GM10248 (cell line): ENCODE data around the gene ITCH.
"Not testable (repeated sequence)": the region's sequence is repeated elsewhere in the genome, so short reads cannot be mapped to it uniquely, and the experiment has no call there.

Experiments used
- CTCF ChIA-PET: fragments of 300-600 bp; sonication (Branson Sonifier 250); formaldehyde crosslinking; extraction: SDS; loops from one replicate; lab custom pipeline; 2021; ENCODE audit warnings: antibody characterized with exemption; lab: Yijun Ruan, JAX
- POLR2A ChIA-PET: fragments of 350-650 bp; sonication (Branson Sonifier 250); formaldehyde crosslinking; extraction: SDS; loops from one replicate; lab custom pipeline; 2020; ENCODE audit warnings: antibody characterized with exemption; lab: Yijun Ruan, JAX
- DNase-seq: peaks from one replicate; pipeline ENCODE4 v3.0.0; 2012; ENCODE audit errors: extremely low spot score
- CTCF ChIP-seq: IDR thresholded peaks from 2 replicates; pipeline ENCODE4 v1.5.1; 2012; ENCODE audit warnings: mild to moderate bottlenecking, low read depth; ENCODE audit errors: extremely low read depth, missing control alignments, control extremely low read depth

The ITCH gene

GRCh38 chr20:34407962-34408474, 44.9 kb downstream of the ITCH start:
- no peak for TF ChIP-seq CTCF
- no peak for DNase-seq
- ChIA-PET CTCF (interaction anchor here (1.2 to 3.0 kb wide), 3 partner anchors 9 to 279 kb away, joined by 3 to 8 read pairs (median 3); no protein-coding TSS in a partner anchor), POLR2A (no interaction called here)

GRCh38 chr20:34410336-34410735, 47.3 kb downstream of the ITCH start:
- ChIA-PET POLR2A (no interaction called here), CTCF (interaction anchor here (3.0 kb wide), 1 partner anchor 98 kb away, joined by 8 read pairs; no protein-coding TSS in a partner anchor)
- DNase-seq: no peak
- TF ChIP-seq CTCF: no peak

DNA sequence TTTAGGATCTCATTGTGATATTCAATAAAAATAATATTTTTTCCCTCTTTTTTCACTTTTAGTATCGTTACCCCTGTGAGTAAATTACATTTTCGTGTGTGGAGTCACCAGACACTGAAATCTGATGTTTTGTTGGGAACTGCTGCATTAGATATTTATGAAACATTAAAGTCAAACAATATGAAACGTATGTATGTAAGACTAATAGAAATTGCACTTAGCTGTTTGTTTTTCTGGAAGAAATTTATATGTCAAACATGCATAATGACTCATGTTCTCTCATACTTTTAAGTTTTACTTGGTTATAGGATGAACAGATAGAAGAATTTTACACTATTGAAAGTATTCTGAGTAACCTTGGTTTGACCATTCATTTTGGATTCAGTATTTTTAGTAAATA, 49.4 kb downstream of the ITCH start:
- CTCF ChIA-PET: interaction anchor here (1.1 to 1.7 kb wide), 3 partner anchors 20 to 100 kb away, joined by 3 to 5 read pairs (median 3); no protein-coding TSS in a partner anchor
- no peak for DNase-seq
- POLR2A ChIA-PET: no interaction called here
- no peak for TF ChIP-seq CTCF

DNA sequence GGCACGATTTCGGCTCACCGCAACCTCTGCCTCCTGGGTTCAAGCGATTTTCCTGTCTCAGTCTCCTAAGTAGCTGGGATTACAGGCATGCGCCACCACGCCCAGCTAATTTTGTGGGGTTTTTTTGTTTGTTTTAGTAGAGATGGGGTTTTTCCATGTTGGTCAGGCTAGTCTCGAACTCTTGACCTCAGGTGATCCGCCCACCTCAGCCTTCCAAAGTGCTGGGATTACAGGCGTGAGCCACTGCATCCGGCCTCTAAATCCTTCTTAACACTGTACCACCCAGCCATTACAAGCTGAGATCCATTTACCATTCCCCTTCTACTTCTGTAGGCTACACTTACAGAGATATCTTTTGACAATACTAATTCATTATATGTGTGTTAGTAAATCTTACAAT, 51.5 kb downstream of the ITCH start:
- POLR2A ChIA-PET, CTCF ChIA-PET, DNase-seq: not testable (repeated sequence)

GRCh38 chr20:34415079-34415478, 52.0 kb downstream of the ITCH start:
- POLR2A ChIA-PET: no interaction called here
- DNase-seq: peak; percentile 35
- no peak for TF ChIP-seq CTCF
- CTCF ChIA-PET: interaction anchor here (1.8 kb wide), 1 partner anchor 103 kb away, joined by 9 read pairs; no protein-coding TSS in a partner anchor

GRCh38 chr20:34420146-34420545, 57.1 kb downstream of the ITCH start:
- POLR2A ChIA-PET: no interaction called here
- no peak for TF ChIP-seq CTCF
- CTCF ChIA-PET: no interaction called here
- DNase-seq: no peak

GRCh38 chr20:34420975-34421374, 57.9 kb downstream of the ITCH start:
- POLR2A ChIA-PET: no interaction called here
- DNase-seq: no peak
- CTCF ChIA-PET: interaction anchor here (1.9 kb wide), 1 partner anchor 108 kb away, joined by 4 read pairs; no protein-coding TSS in a partner anchor
- no peak for TF ChIP-seq CTCF
